SIG-M5 treated with dmso at 0.1 percent for 504 hours (cell line): ENCODE measurements around the gene FAM216A.
"Not testable (repeated sequence)": the region's sequence is repeated elsewhere in the genome, so short reads cannot be mapped to it uniquely, and the experiment has no call there.

Source experiments
- DNase-seq: peaks from one replicate; lab custom pipeline; 2025; ENCODE audit not compliant: unreplicated experiment; lab: John Stamatoyannopoulos, UW

The FAM216A gene, protein sequence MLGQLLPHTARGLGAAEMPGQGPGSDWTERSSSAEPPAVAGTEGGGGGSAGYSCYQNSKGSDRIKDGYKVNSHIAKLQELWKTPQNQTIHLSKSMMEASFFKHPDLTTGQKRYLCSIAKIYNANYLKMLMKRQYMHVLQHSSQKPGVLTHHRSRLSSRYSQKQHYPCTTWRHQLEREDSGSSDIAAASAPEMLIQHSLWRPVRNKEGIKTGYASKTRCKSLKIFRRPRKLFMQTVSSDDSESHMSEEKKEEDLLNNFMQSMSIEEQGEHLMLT

GRCh38 chr12:110468214-110469048, at the start of gene FAM216A, which contains the start of gene GPN3:
Gene FAM216A, plus strand, starts transcription at chr12:110468845. Its CDS starts 31 bp downstream, at chr12:110468876.
Gene GPN3, minus strand, starts transcription at chr12:110468257. Its CDS starts 54 bp downstream, at chr12:110468203.
- DNase-seq, result peak; percentile 99

- DNase-seq, result not testable (repeated sequence)
Observed at GRCh38 chr12:110420644-110421043, 48.0 kb upstream of the FAM216A start.

- no peak for DNase-seq
Observed at GRCh38 chr12:110421159-110421661, 47.4 kb upstream of the FAM216A start.

DNA sequence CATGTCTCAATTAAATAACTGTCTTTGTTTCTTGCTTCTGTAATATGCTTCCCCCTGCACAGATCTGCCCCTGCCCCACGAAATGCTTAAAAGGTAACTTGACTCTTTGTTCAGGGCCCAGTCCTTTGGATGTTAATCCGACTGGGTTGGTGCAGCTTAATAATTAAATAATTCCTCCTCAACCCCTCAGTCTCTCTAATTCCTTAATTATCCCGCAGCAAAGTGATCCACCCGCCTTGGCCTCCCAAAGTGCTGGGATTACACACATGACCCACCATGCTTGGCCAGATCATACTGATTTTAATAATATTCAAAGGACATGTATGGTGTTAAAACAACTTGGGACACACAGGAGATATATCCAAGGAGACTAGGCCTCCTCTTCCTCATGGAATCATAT, 46.9 kb upstream of the FAM216A start:
- no peak for DNase-seq

- DNase-seq, result no peak
Observed at GRCh38 chr12:110424237-110424636, 44.4 kb upstream of the FAM216A start.

DNA sequence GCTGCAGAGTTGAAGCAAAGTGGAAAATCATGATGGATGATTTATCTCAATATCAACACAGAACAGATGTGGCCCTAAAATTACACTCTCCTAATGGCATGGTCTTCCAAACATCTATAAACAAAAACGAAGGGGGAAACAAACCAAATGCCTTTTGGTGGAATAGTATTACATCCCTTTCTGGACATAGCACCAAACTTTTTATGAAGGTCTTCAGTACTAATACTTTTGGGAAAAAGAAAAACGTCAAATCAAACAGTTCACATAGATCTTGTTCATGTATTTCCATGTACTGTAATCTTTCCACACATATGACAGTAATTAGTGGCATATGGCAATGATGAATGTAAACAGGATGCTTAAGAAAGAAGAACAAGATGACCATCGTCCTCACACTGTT, 42.2 kb upstream of the FAM216A start:
- no peak for DNase-seq

DNA sequence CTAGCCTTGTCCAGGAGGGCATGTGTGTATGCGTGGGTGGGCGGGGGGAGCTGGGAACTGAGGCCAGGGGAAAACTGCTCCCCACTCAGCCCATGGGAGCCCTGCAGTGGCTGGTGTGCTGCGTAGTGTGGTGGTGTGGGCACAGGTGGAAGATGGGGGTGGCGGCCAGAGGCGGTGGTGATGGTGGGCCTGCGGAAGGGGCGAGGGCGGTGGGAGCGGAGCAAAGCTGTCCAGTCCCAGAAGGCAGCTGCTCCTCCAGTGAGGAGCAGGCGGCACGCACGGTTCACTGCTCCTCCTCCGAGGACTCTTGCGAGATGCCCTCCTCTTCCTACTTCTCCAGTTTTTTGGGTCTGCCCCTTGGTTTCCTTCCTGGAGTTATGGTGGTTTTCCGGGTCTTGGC, 39.0 kb upstream of the FAM216A start:
- not testable (repeated sequence) for DNase-seq

GRCh38 chr12:110431957-110432587, 36.6 kb upstream of the FAM216A start:
- no peak for DNase-seq

DNA sequence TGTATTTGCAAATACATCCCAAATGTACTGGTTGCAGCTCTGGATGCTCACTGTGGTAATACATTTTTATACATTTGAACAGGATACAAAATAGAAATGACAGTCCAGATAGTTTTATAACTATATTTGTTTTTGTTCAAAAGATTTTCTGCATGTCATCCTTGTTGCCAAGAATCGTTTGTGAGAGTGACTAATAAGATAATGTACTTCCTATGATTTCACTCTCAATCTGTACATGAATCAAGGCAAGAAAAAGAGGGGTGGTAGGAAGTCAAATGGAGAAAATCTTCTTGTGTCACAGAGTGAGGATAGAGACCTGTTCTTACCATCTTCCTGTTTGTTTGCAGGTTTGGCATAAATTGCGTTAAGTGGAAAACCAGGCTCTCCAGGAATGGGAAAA, 32.4 kb upstream of the FAM216A start:
- DNase-seq, result no peak

- DNase-seq, result no peak
Observed at GRCh38 chr12:110444455-110444854, 24.2 kb upstream of the FAM216A start.

GRCh38 chr12:110449799-110450497, 18.7 kb upstream of the FAM216A start, which contains the start of gene ARPC3:
Gene ARPC3, minus strand, starts transcription at chr12:110450337. Its CDS starts 77 bp downstream, at chr12:110450260.
- peak; percentile 96 for DNase-seq

DNA sequence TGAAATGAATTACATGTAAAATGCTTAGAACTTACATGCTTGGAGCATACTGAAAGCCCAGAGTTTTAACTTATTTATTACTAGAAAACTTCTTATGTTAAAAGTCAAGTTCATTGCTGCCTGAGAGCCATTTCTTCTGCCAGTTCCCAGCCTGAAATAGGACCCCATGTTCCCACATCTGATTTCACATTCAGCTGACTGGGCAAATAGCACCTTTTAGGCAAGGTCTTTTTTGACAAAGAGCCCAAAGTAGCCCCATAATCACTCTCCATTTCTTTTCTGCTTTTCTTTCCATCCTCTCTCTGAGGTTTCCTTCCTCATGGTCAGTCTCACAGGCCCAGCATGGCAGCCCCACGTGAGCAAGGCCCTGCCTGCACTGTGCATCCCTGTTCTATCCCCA, 17.4 kb upstream of the FAM216A start:
- DNase-seq, result no peak

- DNase-seq, result no peak
Observed at GRCh38 chr12:110453569-110454296, 14.9 kb upstream of the FAM216A start.

DNA sequence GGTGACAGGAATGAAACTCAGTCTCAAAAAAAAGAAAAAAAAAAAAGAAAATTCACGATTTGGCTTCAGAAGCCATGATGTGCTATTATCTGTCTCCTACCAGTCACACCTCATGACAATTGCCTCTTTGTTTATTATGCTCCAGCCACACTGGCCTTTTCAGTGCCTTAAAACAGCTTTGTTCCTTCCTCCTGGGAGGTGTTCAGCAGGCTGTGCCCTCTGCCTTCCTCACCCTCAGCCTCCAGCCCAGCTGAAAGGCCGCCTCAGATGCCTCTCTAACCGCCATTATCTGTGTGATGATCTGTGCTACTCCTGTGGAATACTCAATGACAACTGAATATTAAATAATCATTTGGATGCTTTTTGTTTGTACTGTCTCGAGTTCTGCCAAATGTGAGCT, 9.9 kb upstream of the FAM216A start:
- DNase-seq, result no peak

DNA sequence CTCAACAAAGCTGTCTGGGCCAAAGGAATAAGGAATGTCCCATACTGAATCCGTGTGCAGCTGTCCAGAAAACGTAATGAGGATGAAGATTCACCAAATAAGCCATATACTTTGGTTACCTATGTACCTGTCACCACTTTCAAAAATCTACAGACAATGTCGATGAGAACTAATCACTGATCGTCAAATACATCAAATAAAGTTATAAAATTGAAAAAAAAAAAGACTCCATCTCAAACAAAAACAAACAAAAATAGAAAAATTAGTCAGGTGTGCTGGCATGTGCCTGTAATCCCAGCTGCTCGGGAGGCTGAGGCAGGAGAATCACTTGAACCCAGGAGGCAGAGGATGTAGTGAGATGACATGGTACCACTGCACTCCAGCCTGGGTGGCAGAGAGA, 7.5 kb upstream of the FAM216A start:
- DNase-seq, result not testable (repeated sequence)

DNA sequence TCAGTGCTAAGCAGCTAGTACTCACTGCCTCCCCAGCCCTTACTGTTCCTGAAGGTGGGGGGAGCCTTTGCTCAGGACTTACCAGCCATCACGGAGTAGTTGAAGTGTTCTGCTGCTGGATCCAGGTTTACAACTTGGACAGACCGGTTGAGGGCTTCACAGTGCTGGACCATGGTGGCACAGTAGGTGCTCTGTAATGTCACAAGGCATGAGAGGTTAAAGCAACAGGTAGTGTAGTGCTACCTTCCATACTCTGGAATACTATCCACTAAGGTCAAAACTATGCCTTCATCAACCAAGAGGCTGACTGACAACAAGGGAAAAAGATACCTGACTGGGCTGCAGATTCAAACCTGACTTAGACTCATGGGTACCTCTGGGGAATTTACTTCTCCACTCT, 3.6 kb upstream of the FAM216A start:
- DNase-seq, result no peak

DNA sequence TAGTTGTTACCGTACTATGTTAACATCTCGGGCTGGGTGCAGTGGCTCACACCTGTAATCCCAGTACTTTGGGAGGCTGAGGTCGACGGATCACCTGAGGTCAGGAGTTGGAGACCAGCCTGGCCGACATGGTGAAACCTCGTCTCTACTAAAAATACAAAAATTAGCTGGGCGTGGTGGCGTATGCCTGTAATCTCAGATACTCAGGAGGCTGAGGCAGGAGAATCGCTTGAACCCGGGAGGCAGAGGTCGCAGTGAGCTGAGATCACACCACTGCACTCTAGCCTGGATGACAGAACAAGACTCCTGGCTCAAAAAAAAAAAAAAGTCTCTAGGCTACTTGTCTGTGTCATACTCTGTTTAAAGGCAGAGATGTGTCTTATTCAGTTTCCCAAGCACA, 2.9 kb upstream of the FAM216A start:
- not testable (repeated sequence) for DNase-seq

GRCh38 chr12:110466791-110467190, 1.9 kb upstream of the FAM216A start:
- peak; percentile 12 for DNase-seq

GRCh38 chr12:110467847-110468213, 815 bp upstream of the FAM216A start:
- DNase-seq, result no peak

- no peak for DNase-seq
Observed at GRCh38 chr12:110475426-110475825, 6.8 kb downstream of the FAM216A start.
